Measurements from ENCODE around the gene AP3B2. TPM values are rescaled to one million over a fixed set of nuclear protein-coding genes. Genes with fewer than 3 reads are reported as not detected.

Gene AP3B2
- polyA plus RNA-seq, 1 donor (not counting 4 experiments of a cell fraction or from before 2014, with no cell fraction given): 0.25 TPM

DNA sequence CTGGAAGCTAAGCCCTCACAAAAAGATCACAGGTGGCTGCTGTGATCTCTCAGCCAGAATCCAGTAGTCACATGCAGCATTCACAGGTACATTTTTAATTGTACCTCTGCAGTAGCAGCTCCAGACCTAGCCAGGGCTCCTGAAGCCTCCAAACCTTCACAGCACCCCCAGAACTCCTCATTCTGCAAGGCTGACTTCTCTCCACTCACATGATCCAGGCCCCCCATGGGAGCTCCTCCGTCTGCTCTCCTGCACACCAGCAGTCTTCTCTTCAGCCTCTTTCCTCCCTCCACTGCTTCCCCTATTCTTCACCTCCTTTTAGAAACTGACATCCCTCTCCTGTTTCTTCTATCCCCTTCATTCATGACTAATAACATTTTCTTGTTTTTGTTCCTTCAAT is 49.3 kb downstream of the AP3B2 start:
- DNase-seq (ENCODE audit: low read depth, low spot score): no peak
- no peaks in the 10 kb centered on the region for H4K20me1 ChIP-seq (ENCODE audit: control insufficient read depth, extremely low read depth, insufficient read depth, low read length)
- H3K9ac ChIP-seq (ENCODE audit: control insufficient read depth, extremely low read depth, insufficient read depth, low read length): no peak overlapping the region
- H3K4me1 ChIP-seq (ENCODE audit: control insufficient read depth, extremely low read depth, insufficient read depth, low read length): no peaks in the 10 kb centered on the region
- no peaks in the 10 kb centered on the region for H3K9me3 ChIP-seq (ENCODE audit: control insufficient read depth, low read depth, low read length)
- TF ChIP-seq, protein P1, sequence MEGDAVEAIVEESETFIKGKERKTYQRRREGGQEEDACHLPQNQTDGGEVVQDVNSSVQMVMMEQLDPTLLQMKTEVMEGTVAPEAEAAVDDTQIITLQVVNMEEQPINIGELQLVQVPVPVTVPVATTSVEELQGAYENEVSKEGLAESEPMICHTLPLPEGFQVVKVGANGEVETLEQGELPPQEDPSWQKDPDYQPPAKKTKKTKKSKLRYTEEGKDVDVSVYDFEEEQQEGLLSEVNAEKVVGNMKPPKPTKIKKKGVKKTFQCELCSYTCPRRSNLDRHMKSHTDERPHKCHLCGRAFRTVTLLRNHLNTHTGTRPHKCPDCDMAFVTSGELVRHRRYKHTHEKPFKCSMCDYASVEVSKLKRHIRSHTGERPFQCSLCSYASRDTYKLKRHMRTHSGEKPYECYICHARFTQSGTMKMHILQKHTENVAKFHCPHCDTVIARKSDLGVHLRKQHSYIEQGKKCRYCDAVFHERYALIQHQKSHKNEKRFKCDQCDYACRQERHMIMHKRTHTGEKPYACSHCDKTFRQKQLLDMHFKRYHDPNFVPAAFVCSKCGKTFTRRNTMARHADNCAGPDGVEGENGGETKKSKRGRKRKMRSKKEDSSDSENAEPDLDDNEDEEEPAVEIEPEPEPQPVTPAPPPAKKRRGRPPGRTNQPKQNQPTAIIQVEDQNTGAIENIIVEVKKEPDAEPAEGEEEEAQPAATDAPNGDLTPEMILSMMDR (optimal IDR thresholded peaks at IDR 0.05 in 1 of 3, IDR thresholded peaks at IDR 0.05 in 1 of 3, conservative IDR thresholded peaks at IDR 0.05 in 1 of 3; ENCODE audit: extremely low read depth in 1 of 3, insufficient read depth in 2 of 3, low read length in 3 of 3): no peak
- no peak for TF ChIP-seq EZH2 (IDR thresholded peaks at IDR 0.05; ENCODE audit: low read length)
- no peak overlapping the region for H2AFZ ChIP-seq (ENCODE audit: control insufficient read depth, low read length)
- no peaks in the 10 kb centered on the region for H3K27me3 ChIP-seq (ENCODE audit: control insufficient read depth, extremely low read depth, insufficient read depth, low read length)
- no peaks in the 10 kb centered on the region for H3K36me3 ChIP-seq (ENCODE audit: control insufficient read depth in 2 of 2, extremely low read depth in 1 of 2, insufficient read depth in 2 of 2, low read length in 2 of 2)
- no peaks in the 10 kb centered on the region for H3K79me2 ChIP-seq (ENCODE audit: control insufficient read depth, insufficient read depth, low read length)
- dilution Hi-C loops (cut with MboI; ENCODE audit: extremely low pct_ligation_motif_present, low sequenced_read_pairs): no loop called here
- H3K27ac ChIP-seq (ENCODE audit: control insufficient read depth, insufficient read depth, low read length): no peak overlapping the region
- no peak overlapping the region for H3K4me2 ChIP-seq (ENCODE audit: control insufficient read depth, extremely low read depth, insufficient read depth, low read depth, low read length)
- no peaks in the 10 kb centered on the region for H3K9me1 ChIP-seq (ENCODE audit: control insufficient read depth, extremely low read depth, insufficient read depth, low read length)
- H3K4me3 ChIP-seq (ENCODE audit: control insufficient read depth in 2 of 3, extremely low read depth in 1 of 3, insufficient read depth in 2 of 3, low read depth in 1 of 3, low read length in 3 of 3): no peak overlapping the region
- no peak for FAIRE-seq

DNA sequence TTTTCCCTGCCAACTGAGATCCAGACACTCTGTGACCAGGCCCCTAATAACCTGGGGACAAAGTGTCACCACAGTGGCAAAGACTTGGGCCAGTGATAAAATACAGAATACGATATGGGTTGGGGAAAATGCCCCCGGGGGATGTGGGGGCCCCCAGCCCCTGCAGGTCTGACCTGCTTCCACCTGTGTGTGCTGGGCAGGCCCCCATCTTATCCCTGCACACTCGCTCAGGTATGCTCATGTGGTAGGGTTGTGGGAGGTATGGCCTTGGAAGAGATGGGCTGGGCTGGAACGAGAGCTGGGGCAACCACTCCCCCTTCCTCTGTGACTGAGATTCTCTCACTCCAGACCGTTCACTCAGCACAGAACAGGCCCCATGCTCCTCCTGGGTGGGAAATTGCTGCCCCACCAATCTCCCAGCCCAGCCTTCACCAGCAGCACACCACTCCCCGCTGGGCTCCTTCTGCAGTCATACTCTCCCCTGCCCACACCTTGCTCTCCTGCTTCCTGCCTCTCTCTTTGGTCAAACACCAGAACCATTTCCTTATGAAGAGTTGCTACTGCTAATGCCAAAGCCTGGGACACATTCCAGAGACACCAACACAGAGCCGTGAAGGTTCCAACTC is 52.9 kb downstream of the AP3B2 start:
- Histone ChIP-seq H3K4me3 (ENCODE audit: control insufficient read depth in 2 of 3, extremely low read depth in 1 of 3, insufficient read depth in 2 of 3, low read depth in 1 of 3, low read length in 3 of 3) (no peak overlapping the region), H3K27ac (ENCODE audit: control insufficient read depth, insufficient read depth, low read length) (no peak overlapping the region), H4K20me1 (ENCODE audit: control insufficient read depth, extremely low read depth, insufficient read depth, low read length) (no peaks in the 10 kb centered on the region), H2AFZ (ENCODE audit: control insufficient read depth, low read length) (no peak overlapping the region), H3K27me3 (ENCODE audit: control insufficient read depth, extremely low read depth, insufficient read depth, low read length) (no peaks in the 10 kb centered on the region), H3K9me1 (ENCODE audit: control insufficient read depth, extremely low read depth, insufficient read depth, low read length) (no peaks in the 10 kb centered on the region), H3K79me2 (ENCODE audit: control insufficient read depth, insufficient read depth, low read length) (no peaks in the 10 kb centered on the region), H3K4me2 (ENCODE audit: control insufficient read depth, extremely low read depth, insufficient read depth, low read depth, low read length) (no peak overlapping the region), H3K36me3 (ENCODE audit: control insufficient read depth in 2 of 2, extremely low read depth in 1 of 2, insufficient read depth in 2 of 2, low read length in 2 of 2) (no peaks in the 10 kb centered on the region), H3K9me3 (ENCODE audit: control insufficient read depth, low read depth, low read length) (no peaks in the 10 kb centered on the region), H3K4me1 (ENCODE audit: control insufficient read depth, extremely low read depth, insufficient read depth, low read length) (no peaks in the 10 kb centered on the region), H3K9ac (ENCODE audit: control insufficient read depth, extremely low read depth, insufficient read depth, low read length) (no peak overlapping the region)
- TF ChIP-seq, protein P1 (optimal IDR thresholded peaks at IDR 0.05 in 1 of 3, IDR thresholded peaks at IDR 0.05 in 1 of 3, conservative IDR thresholded peaks at IDR 0.05 in 1 of 3; ENCODE audit: extremely low read depth in 1 of 3, insufficient read depth in 2 of 3, low read length in 3 of 3): no peak
- no peak for TF ChIP-seq EZH2 (IDR thresholded peaks at IDR 0.05; ENCODE audit: low read length)
- FAIRE-seq (no peak), DNase-seq (ENCODE audit: low read depth, low spot score) (no peak)
- dilution Hi-C loops (cut with MboI; ENCODE audit: extremely low pct_ligation_motif_present, low sequenced_read_pairs): no loop called here
